ENCODE measurements around the gene LHB. TPM values are rescaled to one million over a fixed set of nuclear protein-coding genes. Genes with fewer than 3 reads are reported as not detected.

Gene LHB
- total and polyA plus RNA-seq, 2 of the 4 experiments (the other 2 are of a cell fraction), result not detected

GRCh38 chr19:48982280-48982679, 34.6 kb downstream of the LHB start:
- no peak overlapping the region for H2BK20ac ChIP-seq (ENCODE audit: low read depth, low read length)
- dilution Hi-C loops (cut with HindIII; ENCODE audit: low sequenced_read_pairs, unreplicated experiment), result no loop called here
- H3K23ac ChIP-seq (ENCODE audit: low read depth, low read length), result no peak overlapping the region
- no peak overlapping the region for H2BK120ac ChIP-seq (ENCODE audit: low read depth, low read length)
- H4K91ac ChIP-seq (ENCODE audit: insufficient read depth, low read depth, low read length), result no peak overlapping the region
- WGBS, 2 experiments (ENCODE audit: extremely low coverage in 2 of 2, insufficient read length in 1 of 2), result no CpG with 5 or more reads among the region's 9 CpGs
- H3K9ac ChIP-seq (ENCODE audit: low read depth, low read length), result no peak overlapping the region
- no peak overlapping the region for H4K8ac ChIP-seq (ENCODE audit: low read depth in 2 of 2, low read length in 2 of 2)
- no peak overlapping the region for H3K56ac ChIP-seq (ENCODE audit: extremely low read depth, insufficient read depth, low read length)
- H2AK5ac ChIP-seq (ENCODE audit: low read depth, low read length), result no peak overlapping the region
- no peak overlapping the region for H3K27ac ChIP-seq (ENCODE audit: insufficient read depth, low read length)
- H3K4me1 ChIP-seq (ENCODE audit: control insufficient read depth, insufficient read depth, low read length), result peaks cover 7% of the 10 kb centered on the region
- ChIA-PET CTCF (no interaction called here), POLR2A (ENCODE audit: unreplicated experiment) (no interaction called here)
- no peak overlapping the region for H2BK15ac ChIP-seq (ENCODE audit: low read depth, low read length)
- in situ Hi-C loops (cut with MboI; ENCODE audit: low sequenced_read_pairs), result no loop called here
- intact Hi-C loops (cut with micrococcal nuclease), result no loop called here
- H3K14ac ChIP-seq (replicated peaks; ENCODE audit: low read depth, low read length), result no peak overlapping the region
- peaks cover 20% of the 10 kb centered on the region; the same call in 1 of the 2 replicates for H4K20me1 ChIP-seq (ENCODE audit: insufficient read depth, low read length)
- BruUV-seq (replicated peaks), result no TSS peak
- H3K4me2 ChIP-seq (ENCODE audit: low read depth, low read length), result no peak overlapping the region
- DNase-seq, result no peak
- no peak overlapping the region for H2BK5ac ChIP-seq (ENCODE audit: low read depth, low read length, poor library complexity, severe bottlenecking)
- H3K79me1 ChIP-seq (ENCODE audit: low read depth in 1 of 2, low read length in 2 of 2), result peaks cover 12 to 41% of the 10 kb centered on the region in 2 experiments
- peaks cover 61% of the 10 kb centered on the region for H3K36me3 ChIP-seq (ENCODE audit: control insufficient read depth, insufficient read depth, low read length)
- no peak overlapping the region for H2AK9ac ChIP-seq (replicated peaks; ENCODE audit: low read depth, low read length, poor library complexity)
- no peak overlapping the region for H3K18ac ChIP-seq (ENCODE audit: low read depth, low read length)
- H3K4ac ChIP-seq (ENCODE audit: low read depth, low read length), result no peak overlapping the region
- H4K5ac ChIP-seq (ENCODE audit: low read depth, low read length), result no peak overlapping the region
- TF ChIP-seq RCOR1 (IDR thresholded peaks at IDR 0.05; ENCODE audit: insufficient replicate concordance, low read length) (no peak), CHD1 (IDR thresholded peaks at IDR 0.05; ENCODE audit: low read depth, low read length) (no peak), RFX5 (IDR thresholded peaks at IDR 0.05; ENCODE audit: low read depth, low read length) (no peak), MAFK (IDR thresholded peaks at IDR 0.05; ENCODE audit: low read depth, low read length) (no peak), FOS (IDR thresholded peaks at IDR 0.05; ENCODE audit: low read depth, low read length) (no peak), RAD21 (IDR thresholded peaks at IDR 0.05; ENCODE audit: low read length) (no peak), CTCF (conservative IDR thresholded peaks at IDR 0.05; ENCODE audit: low read depth, low read length) (no peak), NFE2L2 (IDR thresholded peaks at IDR 0.05; ENCODE audit: low read depth, low read length) (no peak), SMC3 (IDR thresholded peaks at IDR 0.05; ENCODE audit: low read depth, low read length) (no peak), ELK1 (IDR thresholded peaks at IDR 0.05; ENCODE audit: borderline replicate concordance, low read depth, low read length) (no peak), USF2 (IDR thresholded peaks at IDR 0.05; ENCODE audit: low read depth, low read length) (no peak), MAZ (IDR thresholded peaks at IDR 0.05; ENCODE audit: borderline replicate concordance, low read depth, low read length) (no peak)
- no peak overlapping the region for H3K4me3 ChIP-seq (ENCODE audit: insufficient read depth, low read depth, low read length)
- H2AFZ ChIP-seq (replicated peaks; ENCODE audit: low read length, poor library complexity), result no peak overlapping the region
- peaks cover 16% of the 10 kb centered on the region for H3K9me1 ChIP-seq (ENCODE audit: insufficient read depth, low read length)
- no peaks in the 10 kb centered on the region for H3K27me3 ChIP-seq (ENCODE audit: control insufficient read depth, insufficient read depth, low read length)
- no peaks in the 10 kb centered on the region for H3K9me3 ChIP-seq (ENCODE audit: control insufficient read depth, insufficient read depth, low read length)
- no peak for ATAC-seq (ENCODE audit: low read depth)

All from IMR-90 (cell line).